Measurements from ENCODE around the gene TGM1.

Gene TGM1

GRCh38 chr14:24235804-24236688 is 26.9 kb downstream of the TGM1 start:
- TF ChIP-seq MAX (IDR thresholded peaks at IDR 0.05; ENCODE audit: low read depth, low read length), result no peak
- TF ChIP-seq MYC (IDR thresholded peaks at IDR 0.05; ENCODE audit: low read depth, low read length), result no peak
- TF ChIP-seq POLR2A (IDR thresholded peaks at IDR 0.05; ENCODE audit: extremely low read depth, insufficient read length), result no peak
- TF ChIP-seq CTCF (IDR thresholded peaks at IDR 0.05; ENCODE audit: low read depth, low read length), result no peak
- no peak for DNase-seq (ENCODE audit: low read depth)
- no peak overlapping the region for H3K4me3 ChIP-seq (ENCODE audit: low read depth, low read length)

GRCh38 chr14:24234095-24235005 is 28.6 kb downstream of the TGM1 start:
- no peak for DNase-seq (ENCODE audit: low read depth)
- H3K4me3 ChIP-seq (ENCODE audit: low read depth, low read length), result peak overlapping the region; percentile 84

GRCh38 chr14:24233538-24233866 is 29.5 kb downstream of the TGM1 start:
- TF ChIP-seq CTCF (IDR thresholded peaks at IDR 0.05; ENCODE audit: low read depth, low read length), result no peak
- no peak for TF ChIP-seq MAX (IDR thresholded peaks at IDR 0.05; ENCODE audit: low read depth, low read length)
- TF ChIP-seq POLR2A (IDR thresholded peaks at IDR 0.05; ENCODE audit: extremely low read depth, insufficient read length), result no peak
- TF ChIP-seq MYC (IDR thresholded peaks at IDR 0.05; ENCODE audit: low read depth, low read length), result no peak
- H3K4me3 ChIP-seq (ENCODE audit: low read depth, low read length), result peak overlapping the region; percentile 84
- no peak for DNase-seq (ENCODE audit: low read depth)

More at GRCh38 chr14:24234095-24235005, 28.6 kb downstream of the TGM1 start:
- TF ChIP-seq MYC (IDR thresholded peaks at IDR 0.05; ENCODE audit: low read depth, low read length) (no peak), MAX (IDR thresholded peaks at IDR 0.05; ENCODE audit: low read depth, low read length) (no peak), CTCF (IDR thresholded peaks at IDR 0.05; ENCODE audit: low read depth, low read length) (no peak), POLR2A (IDR thresholded peaks at IDR 0.05; ENCODE audit: extremely low read depth, insufficient read length) (no peak)

GRCh38 chr14:24232645-24233537 is 30.1 kb downstream of the TGM1 start, which contains the start of gene GMPR2:
TSS of gene GMPR2 (plus strand) at chr14:24232929. CDS start at chr14:24233254, 325 bp downstream.
- H3K4me3 ChIP-seq (ENCODE audit: low read depth, low read length), result peak within 1 kb of the TSS; percentile 84
- DNase-seq (ENCODE audit: low read depth), result no peak
- TF ChIP-seq POLR2A (IDR thresholded peaks at IDR 0.05; ENCODE audit: extremely low read depth, insufficient read length), result peak; percentile 16
- TF ChIP-seq MYC (IDR thresholded peaks at IDR 0.05; ENCODE audit: low read depth, low read length), result peak; percentile 88
- TF ChIP-seq CTCF (IDR thresholded peaks at IDR 0.05; ENCODE audit: low read depth, low read length), result no peak
- peak; percentile 84 for TF ChIP-seq MAX (IDR thresholded peaks at IDR 0.05; ENCODE audit: low read depth, low read length)

GRCh38 chr14:24232121-24232644 is 30.8 kb downstream of the TGM1 start, which contains the start of gene NEDD8:
TSS of gene NEDD8 (minus strand) at chr14:24232367. CDS start at chr14:24232267, 100 bp downstream.
- peak within 1 kb of the TSS; percentile 84 for H3K4me3 ChIP-seq (ENCODE audit: low read depth, low read length)
- DNase-seq (ENCODE audit: low read depth), result peak; percentile 97
- TF ChIP-seq MAX (IDR thresholded peaks at IDR 0.05; ENCODE audit: low read depth, low read length) (no peak), POLR2A (IDR thresholded peaks at IDR 0.05; ENCODE audit: extremely low read depth, insufficient read length) (peak; percentile 71)
